Astrocyte (in vitro differentiated cells and primary cell): ENCODE results near the gene KDM3B. TPM values are rescaled to one million over a fixed set of nuclear protein-coding genes. Genes with fewer than 3 reads are reported as not detected.

ENCODE experiments used
- DNase-seq: peaks from one replicate; pipeline ENCODE4 v3.0.0-alpha.2; 2010; ENCODE audit warnings: low read depth
- FAIRE-seq: peaks from 2 replicates; lab custom pipeline; 2011; peaks lifted over from hg19 to GRCh38; lab: Jason Lieb, UNC
- H2AFZ ChIP-seq: 2 replicates; pipeline ENCODE4 v1.6.0; 2012; ENCODE audit warnings: low read depth, low read length, inconsistent platforms
- H3K27ac ChIP-seq: 2 replicates; pipeline ENCODE4 v1.5.1; 2011; ENCODE audit warnings: low read depth, low read length, inconsistent platforms
- H3K27me3 ChIP-seq: 2 replicates; pipeline ENCODE4 v1.6.0; 2011; ENCODE audit warnings: low read length, inconsistent platforms; ENCODE audit not compliant: insufficient read depth
- H3K36me3 ChIP-seq: 2 replicates; pipeline ENCODE4 v1.5.1; 2011; ENCODE audit warnings: low read length, inconsistent platforms; ENCODE audit not compliant: insufficient read depth
- H3K4me1 ChIP-seq: 2 replicates; pipeline ENCODE4 v1.5.1; 2011; ENCODE audit warnings: low read length, inconsistent platforms; ENCODE audit not compliant: insufficient read depth
- H3K4me2 ChIP-seq: 2 replicates; pipeline ENCODE4 v1.6.0; 2012; ENCODE audit warnings: low read length, inconsistent platforms
- H3K4me3 ChIP-seq: 2 replicates; pipeline ENCODE4 v1.5.1; 2011; ENCODE audit warnings: low read depth, mild to moderate bottlenecking, low read length, inconsistent platforms; ENCODE audit not compliant: insufficient read depth
- H3K79me2 ChIP-seq: 2 replicates; pipeline ENCODE4 v1.6.0; 2012; ENCODE audit warnings: mild to moderate bottlenecking, low read length, inconsistent platforms; ENCODE audit not compliant: insufficient read depth
- H3K9ac ChIP-seq: 2 replicates; pipeline ENCODE4 v1.6.0; 2012; ENCODE audit warnings: mild to moderate bottlenecking, low read length, inconsistent platforms
- H3K9me3 ChIP-seq: 2 replicates; pipeline ENCODE4 v1.5.1; 2012; ENCODE audit warnings: low read depth, mild to moderate bottlenecking, low read length, inconsistent platforms; ENCODE audit not compliant: insufficient read depth
- H4K20me1 ChIP-seq: 2 replicates; pipeline ENCODE4 v1.6.0; 2012; ENCODE audit warnings: low read length, inconsistent platforms; ENCODE audit not compliant: insufficient read depth
- H3K27ac Mint-ChIP-seq: one replicate; pipeline ENCODE4 v1.8.0; 2021; ENCODE audit warnings: mild to moderate bottlenecking, mixed read lengths; ENCODE audit not compliant: unreplicated experiment
- H3K27me3 Mint-ChIP-seq: one replicate; pipeline ENCODE4 v1.8.0; 2021; ENCODE audit warnings: low read depth, mixed read lengths; ENCODE audit not compliant: unreplicated experiment
- H3K36me3 Mint-ChIP-seq: one replicate; pipeline ENCODE4 v1.8.0; 2021; ENCODE audit warnings: low read depth, mixed read lengths; ENCODE audit not compliant: unreplicated experiment
- H3K4me1 Mint-ChIP-seq: one replicate; pipeline ENCODE4 v1.8.0; 2021; ENCODE audit warnings: low read depth, mixed read lengths; ENCODE audit not compliant: unreplicated experiment
- H3K4me3 Mint-ChIP-seq: one replicate; pipeline ENCODE4 v1.8.0; 2021; ENCODE audit warnings: mild to moderate bottlenecking, moderate library complexity, mixed read lengths; ENCODE audit not compliant: unreplicated experiment
- H3K9me3 Mint-ChIP-seq: one replicate; pipeline ENCODE4 v1.8.0; 2021; ENCODE audit warnings: mild to moderate bottlenecking, mixed read lengths; ENCODE audit not compliant: unreplicated experiment
- EZH2 ChIP-seq: IDR thresholded peaks from 2 replicates; pipeline ENCODE4 v1.6.1; 2012; ENCODE audit warnings: mild to moderate bottlenecking, low read length, inconsistent platforms; ENCODE audit not compliant: insufficient read depth
- total RNA-seq: library from RNA; stranded (reverse); gene quantifications from 2 replicates; pipeline ENCODE4 v1.2.1, GENCODE V29; 2021
- TF ChIP-seq, protein P1 (sequence below): IDR thresholded peaks from 2 replicates; pipeline ENCODE4 v1.5.1; 2011; ENCODE audit warnings: low read depth, mild to moderate bottlenecking, inconsistent platforms, low read length, moderate library complexity; ENCODE audit not compliant: insufficient read depth

KDM3B gene
- total RNA-seq, 1 donor from 2014 or later, result 48.6 TPM

DNA sequence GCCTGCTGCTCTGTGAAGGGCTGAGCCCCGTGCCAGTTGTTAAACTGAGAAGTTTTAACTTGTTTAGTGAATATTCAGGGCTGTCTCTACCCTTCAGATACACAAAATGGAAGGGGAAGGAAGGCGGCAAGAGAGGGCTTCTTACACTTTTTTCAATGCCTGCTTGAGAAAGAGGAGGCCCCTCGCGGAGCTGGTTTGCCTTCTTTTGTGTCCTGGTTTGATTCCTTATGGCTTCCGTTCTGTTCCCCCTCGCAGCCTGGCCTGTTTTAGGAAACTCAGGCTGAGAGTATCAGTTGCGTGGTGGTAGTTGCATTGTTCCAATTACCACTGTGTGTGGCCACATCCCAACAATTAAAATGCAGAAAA is 13.4 kb upstream of the KDM3B start:
- H3K36me3 Mint-ChIP-seq, result peaks cover 10% of the 10 kb centered on the region
- Histone ChIP-seq H3K79me2 (peaks cover 51% of the 10 kb centered on the region), H2AFZ (no peak overlapping the region), H3K36me3 (peaks cover 11% of the 10 kb centered on the region), H4K20me1 (peaks cover 44% of the 10 kb centered on the region), H3K9me3 (no peaks in the 10 kb centered on the region), H3K27me3 (no peaks in the 10 kb centered on the region), H3K4me3 (peak overlapping the region; percentile 86), H3K4me2 (peak overlapping the region; percentile 97), H3K9ac (peak overlapping the region; percentile 97), H3K27ac (peak overlapping the region; percentile 51), H3K4me1 (peaks cover 12% of the 10 kb centered on the region)
- no peaks in the 10 kb centered on the region for H3K27me3 Mint-ChIP-seq
- peaks cover 30% of the 10 kb centered on the region for H3K4me1 Mint-ChIP-seq
- H3K4me3 Mint-ChIP-seq, result peak overlapping the region; percentile 97
- DNase-seq (no peak), FAIRE-seq (no peak)
- no peak for TF ChIP-seq EZH2
- TF ChIP-seq, protein P1, sequence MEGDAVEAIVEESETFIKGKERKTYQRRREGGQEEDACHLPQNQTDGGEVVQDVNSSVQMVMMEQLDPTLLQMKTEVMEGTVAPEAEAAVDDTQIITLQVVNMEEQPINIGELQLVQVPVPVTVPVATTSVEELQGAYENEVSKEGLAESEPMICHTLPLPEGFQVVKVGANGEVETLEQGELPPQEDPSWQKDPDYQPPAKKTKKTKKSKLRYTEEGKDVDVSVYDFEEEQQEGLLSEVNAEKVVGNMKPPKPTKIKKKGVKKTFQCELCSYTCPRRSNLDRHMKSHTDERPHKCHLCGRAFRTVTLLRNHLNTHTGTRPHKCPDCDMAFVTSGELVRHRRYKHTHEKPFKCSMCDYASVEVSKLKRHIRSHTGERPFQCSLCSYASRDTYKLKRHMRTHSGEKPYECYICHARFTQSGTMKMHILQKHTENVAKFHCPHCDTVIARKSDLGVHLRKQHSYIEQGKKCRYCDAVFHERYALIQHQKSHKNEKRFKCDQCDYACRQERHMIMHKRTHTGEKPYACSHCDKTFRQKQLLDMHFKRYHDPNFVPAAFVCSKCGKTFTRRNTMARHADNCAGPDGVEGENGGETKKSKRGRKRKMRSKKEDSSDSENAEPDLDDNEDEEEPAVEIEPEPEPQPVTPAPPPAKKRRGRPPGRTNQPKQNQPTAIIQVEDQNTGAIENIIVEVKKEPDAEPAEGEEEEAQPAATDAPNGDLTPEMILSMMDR, result no peak
- H3K27ac Mint-ChIP-seq, result peak overlapping the region; percentile 96
- H3K9me3 Mint-ChIP-seq, result no peaks in the 10 kb centered on the region

DNA sequence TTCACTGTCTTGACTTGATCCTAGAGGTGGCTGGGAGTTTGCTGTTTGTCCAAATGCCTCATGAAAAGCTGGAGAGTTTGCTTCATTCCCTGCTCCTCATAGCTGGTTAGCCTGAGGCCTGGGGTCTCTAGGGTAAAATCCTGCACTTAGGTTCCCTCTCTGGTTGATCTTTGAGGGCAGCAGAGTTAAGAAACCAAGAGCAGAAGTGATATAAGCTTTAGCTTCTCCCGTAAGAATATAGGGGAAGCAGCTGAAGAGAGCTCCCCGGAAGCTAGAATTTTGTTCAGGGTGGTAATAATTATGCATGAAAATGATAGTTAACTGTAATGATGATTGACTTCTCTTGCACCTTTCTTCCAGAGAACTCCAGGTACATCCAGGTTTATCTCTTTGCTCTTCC is 13.0 kb upstream of the KDM3B start:
- Histone ChIP-seq H3K4me3 (peak overlapping the region; percentile 86), H3K27me3 (no peaks in the 10 kb centered on the region), H3K4me2 (peak overlapping the region; percentile 97), H3K9ac (peak overlapping the region; percentile 97), H3K79me2 (peaks cover 54% of the 10 kb centered on the region), H3K9me3 (no peaks in the 10 kb centered on the region), H3K27ac (no peak overlapping the region), H4K20me1 (peaks cover 48% of the 10 kb centered on the region), H3K36me3 (peaks cover 15% of the 10 kb centered on the region), H3K4me1 (peaks cover 12% of the 10 kb centered on the region), H2AFZ (no peak overlapping the region)
- H3K27me3 Mint-ChIP-seq, result no peaks in the 10 kb centered on the region
- no peaks in the 10 kb centered on the region for H3K9me3 Mint-ChIP-seq
- H3K4me1 Mint-ChIP-seq, result peaks cover 30% of the 10 kb centered on the region
- H3K4me3 Mint-ChIP-seq, result peak overlapping the region; percentile 97
- DNase-seq (no peak), FAIRE-seq (no peak)
- no peak for TF ChIP-seq EZH2
- peaks cover 13% of the 10 kb centered on the region for H3K36me3 Mint-ChIP-seq
- peak overlapping the region; percentile 96 for H3K27ac Mint-ChIP-seq

DNA sequence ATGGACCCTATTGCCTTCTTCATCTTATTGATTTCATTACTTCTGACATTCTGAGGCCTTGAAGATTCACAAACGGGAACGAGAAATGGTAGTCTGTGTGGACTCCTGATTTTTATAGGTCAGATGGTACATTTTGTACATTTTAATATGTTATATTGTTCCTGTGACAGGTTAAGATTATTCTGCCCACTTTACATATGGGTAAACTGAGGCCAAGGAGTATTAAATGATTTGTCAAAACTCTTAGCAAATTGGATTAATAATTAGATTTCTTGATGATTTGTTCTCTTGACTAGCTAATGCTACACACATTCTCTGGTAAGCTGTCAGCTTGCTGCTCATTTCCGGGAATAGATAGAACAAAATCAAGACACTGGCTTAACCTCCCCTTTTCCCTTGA is 12.5 kb upstream of the KDM3B start:
- H3K4me1 ChIP-seq, result peaks cover 12% of the 10 kb centered on the region
- H3K27ac ChIP-seq, result no peak overlapping the region
- DNase-seq, result no peak
- H3K79me2 ChIP-seq, result peaks cover 54% of the 10 kb centered on the region
- Mint-ChIP-seq H3K9me3 (no peaks in the 10 kb centered on the region), H3K36me3 (peaks cover 13% of the 10 kb centered on the region), H3K27me3 (no peaks in the 10 kb centered on the region), H3K4me3 (peak overlapping the region; percentile 97), H3K4me1 (peaks cover 30% of the 10 kb centered on the region), H3K27ac (no peak overlapping the region)
- no peaks in the 10 kb centered on the region for H3K27me3 ChIP-seq
- peak overlapping the region; percentile 97 for H3K4me2 ChIP-seq
- TF ChIP-seq, protein P1, result no peak
- no peak for TF ChIP-seq EZH2
- H3K36me3 ChIP-seq, result peaks cover 15% of the 10 kb centered on the region
- FAIRE-seq, result no peak
- H2AFZ ChIP-seq, result no peak overlapping the region
- H4K20me1 ChIP-seq, result peaks cover 49% of the 10 kb centered on the region
- H3K4me3 ChIP-seq, result no peak overlapping the region
- no peaks in the 10 kb centered on the region for H3K9me3 ChIP-seq
- H3K9ac ChIP-seq, result peak overlapping the region; percentile 97
